ENCODE data around the gene UBALD1. TPM values are rescaled to one million over a fixed set of nuclear protein-coding genes. Genes with fewer than 3 reads are reported as not detected.

UBALD1 gene
- polyA plus RNA-seq, 2 of the 4 experiments (the other 2 are of a cell fraction) = 10.2 to 34.1 TPM

- Histone ChIP-seq H3K27ac (no peak overlapping the region), H3K4me1 (peaks cover 22% of the 10 kb centered on the region), H3K4me2 (no peak overlapping the region), H3K9me3 (no peaks in the 10 kb centered on the region), H3K4me3 (no peak overlapping the region)
- ChIA-PET POLR2A (no interaction called here), CTCF (interaction anchor here (0.8 to 1.3 kb wide), 3 partner anchors 9 to 297 kb away, joined by 3 to 7 read pairs (median 4); no protein-coding TSS in a partner anchor)
- WGBS (ENCODE audit: missing lambda C conversion rate) = 95% methylated on average over 26 of the region's 29 CpGs
- no peak for FAIRE-seq
- TF ChIP-seq NFE2L2 (conservative IDR thresholded peaks at IDR 0.05; ENCODE audit: low read length) (no peak), RAD21 (conservative IDR thresholded peaks at IDR 0.05 in 1 of 2, IDR thresholded peaks at IDR 0.05 in 1 of 2) (no peak), RNF2 (IDR thresholded peaks at IDR 0.05; ENCODE audit: borderline replicate concordance, low read depth) (no peak), HDAC2 (IDR thresholded peaks at IDR 0.05) (no peak), CTCF (IDR thresholded peaks at IDR 0.05) (no peak), ZC3H11A (IDR thresholded peaks at IDR 0.05) (no peak), EHMT2 (IDR thresholded peaks at IDR 0.05; ENCODE audit: low read depth) (no peak), GATA3 (IDR thresholded peaks at IDR 0.05; ENCODE audit: borderline replicate concordance) (no peak), HES2 (IDR thresholded peaks at IDR 0.05) (no peak), ZFP36 (IDR thresholded peaks at IDR 0.05; ENCODE audit: borderline replicate concordance, partially characterized antibody) (no peak), PBX3 (IDR thresholded peaks at IDR 0.05) (no peak), SMC3 (IDR thresholded peaks at IDR 0.05) (no peak), FOSL2 (IDR thresholded peaks at IDR 0.05) (no peak), FOSL2 (CRISPR knock-in tag; IDR thresholded peaks at IDR 0.05) (no peak), NPAS2 (CRISPR knock-in tag; IDR thresholded peaks at IDR 0.05; ENCODE audit: borderline replicate concordance) (no peak), FOSB (CRISPR knock-in tag; IDR thresholded peaks at IDR 0.05) (no peak), USF2 (IDR thresholded peaks at IDR 0.05) (no peak), PHF8 (IDR thresholded peaks at IDR 0.05; ENCODE audit: borderline replicate concordance, low read depth) (no peak), CBX8 (IDR thresholded peaks at IDR 0.05) (no peak), HOXA7 (CRISPR knock-in tag; IDR thresholded peaks at IDR 0.05) (no peak)
- peak in 1 of 2 experiments; percentile 11; a peak in 1 of 6 replicates for ATAC-seq
- DNase-seq (ENCODE audit: low read depth in 1 of 2, low spot score in 1 of 2) = no peak
Observed at GRCh38 chr16:4659363-4660353, 45.0 kb upstream of the UBALD1 start.
